Measurements from ENCODE around the gene CCL23.

- TF ChIP-seq CTCF (IDR thresholded peaks at IDR 0.05 in 8 of 11, conservative IDR thresholded peaks at IDR 0.05 in 3 of 11) (no peak), POLR2A (IDR thresholded peaks at IDR 0.05) (no peak), POLR2AphosphoS5 (IDR thresholded peaks at IDR 0.05) (no peak)
Observed at GRCh38 chr17:35978346-35978745, 39.4 kb downstream of the CCL23 start.

Measured in spleen (tissue), 7 donors.